ENCODE results near the gene FHAD1.

Gene FHAD1

DNA sequence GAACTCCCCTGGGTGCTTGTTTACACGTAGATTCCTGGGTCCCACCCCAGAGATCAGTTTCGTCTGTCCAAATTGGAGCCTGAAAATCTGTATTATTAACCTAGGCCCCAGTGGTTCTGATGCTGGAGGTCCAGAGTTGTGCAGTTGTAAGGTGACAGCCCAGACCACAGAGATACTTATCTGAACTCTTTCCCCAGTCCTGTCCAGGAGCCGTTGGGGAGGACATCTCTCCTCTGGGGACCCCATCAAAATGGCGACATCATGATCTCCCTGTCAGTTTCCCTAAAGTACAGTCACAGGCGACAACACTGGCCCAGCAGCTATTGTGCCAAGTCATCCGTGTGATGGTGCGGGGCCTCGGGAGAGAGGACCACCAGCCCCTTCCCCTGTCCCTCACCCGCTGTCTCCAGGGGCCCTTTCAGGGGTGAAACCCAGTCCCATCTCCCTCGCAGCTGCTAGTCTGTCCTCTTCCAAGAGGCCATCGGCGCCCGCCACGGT, 161.9 kb downstream of the FHAD1 start:
- peak overlapping the region; percentile 8 for H3K27ac ChIP-seq
- no peaks in the 10 kb centered on the region for H3K36me3 ChIP-seq (replicated peaks)
- TF ChIP-seq, protein P1, sequence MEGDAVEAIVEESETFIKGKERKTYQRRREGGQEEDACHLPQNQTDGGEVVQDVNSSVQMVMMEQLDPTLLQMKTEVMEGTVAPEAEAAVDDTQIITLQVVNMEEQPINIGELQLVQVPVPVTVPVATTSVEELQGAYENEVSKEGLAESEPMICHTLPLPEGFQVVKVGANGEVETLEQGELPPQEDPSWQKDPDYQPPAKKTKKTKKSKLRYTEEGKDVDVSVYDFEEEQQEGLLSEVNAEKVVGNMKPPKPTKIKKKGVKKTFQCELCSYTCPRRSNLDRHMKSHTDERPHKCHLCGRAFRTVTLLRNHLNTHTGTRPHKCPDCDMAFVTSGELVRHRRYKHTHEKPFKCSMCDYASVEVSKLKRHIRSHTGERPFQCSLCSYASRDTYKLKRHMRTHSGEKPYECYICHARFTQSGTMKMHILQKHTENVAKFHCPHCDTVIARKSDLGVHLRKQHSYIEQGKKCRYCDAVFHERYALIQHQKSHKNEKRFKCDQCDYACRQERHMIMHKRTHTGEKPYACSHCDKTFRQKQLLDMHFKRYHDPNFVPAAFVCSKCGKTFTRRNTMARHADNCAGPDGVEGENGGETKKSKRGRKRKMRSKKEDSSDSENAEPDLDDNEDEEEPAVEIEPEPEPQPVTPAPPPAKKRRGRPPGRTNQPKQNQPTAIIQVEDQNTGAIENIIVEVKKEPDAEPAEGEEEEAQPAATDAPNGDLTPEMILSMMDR (IDR thresholded peaks at IDR 0.05; ENCODE audit: low read depth, low read length, missing control alignments): no peak
- in situ Hi-C loops (cut with HindIII; ENCODE audit: low pct_ligation_motif_present, low sequenced_read_pairs): no loop called here
- no peaks in the 10 kb centered on the region for H3K27me3 ChIP-seq (replicated peaks)
- DNase-seq: no peak
- peak overlapping the region; percentile 81 for H3K4me3 ChIP-seq (ENCODE audit: low read depth, low read length)

DNA sequence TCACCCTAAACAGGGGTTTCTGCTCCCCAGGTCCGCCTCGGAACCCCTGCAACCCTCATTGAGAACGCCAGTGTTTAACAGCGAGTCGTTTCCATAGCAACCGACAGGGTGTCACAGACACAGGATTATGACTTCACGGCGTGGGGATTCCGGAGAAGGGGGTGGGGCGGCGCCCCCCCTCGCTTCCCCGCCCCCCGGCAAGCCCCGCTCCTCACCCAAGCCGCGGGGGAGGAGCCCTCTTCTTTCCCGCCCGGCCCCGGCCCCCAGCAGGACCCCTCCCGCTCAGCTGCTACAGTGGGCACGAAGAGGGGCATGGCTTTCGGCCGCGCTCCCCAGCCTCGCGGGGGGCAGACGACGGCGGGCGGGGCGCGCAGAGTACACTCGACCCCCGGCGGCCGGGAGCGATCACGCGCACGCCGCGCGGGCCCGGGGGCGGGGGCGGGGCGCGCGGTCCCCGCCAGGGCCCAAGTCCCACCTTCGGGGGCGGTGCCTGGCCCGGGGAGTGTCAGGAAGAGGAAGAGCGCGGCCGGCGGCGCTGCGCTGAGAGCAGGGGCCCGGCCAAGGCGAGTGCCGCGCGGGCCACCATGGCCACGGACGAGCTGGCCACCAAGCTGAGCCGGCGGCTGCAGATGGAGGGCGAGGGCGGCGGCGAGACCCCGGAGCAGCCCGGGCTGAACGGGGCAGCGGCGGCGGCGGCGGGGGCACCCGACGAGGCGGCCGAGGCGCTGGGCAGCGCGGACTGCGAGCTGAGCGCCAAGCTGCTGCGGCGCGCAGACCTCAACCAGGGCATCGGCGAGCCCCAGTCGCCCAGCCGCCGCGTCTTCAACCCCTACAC, 162.6 kb downstream of the FHAD1 start, which contains the start of gene EFHD2:
Gene EFHD2 (plus strand): TSS at position 501 of the 835 bp plus-strand sequence. CDS start 84 bp downstream, at position 585.
- in situ Hi-C loops (cut with HindIII; ENCODE audit: low pct_ligation_motif_present, low sequenced_read_pairs): loop anchor here (10.0 kb wide), 1 partner anchor 75 kb away; no protein-coding TSS in a partner anchor
- TF ChIP-seq, protein P1 (IDR thresholded peaks at IDR 0.05; ENCODE audit: low read depth, low read length, missing control alignments): no peak
- H3K27me3 ChIP-seq (replicated peaks): no peaks in the 10 kb centered on the region
- H3K4me3 ChIP-seq (ENCODE audit: low read depth, low read length): peak within 1 kb of the TSS; percentile 81
- peak within 1 kb of the TSS; percentile 24 for H3K27ac ChIP-seq
- H3K36me3 ChIP-seq (replicated peaks): no peaks in the 10 kb centered on the region
- peak; percentile 75 for DNase-seq

DNA sequence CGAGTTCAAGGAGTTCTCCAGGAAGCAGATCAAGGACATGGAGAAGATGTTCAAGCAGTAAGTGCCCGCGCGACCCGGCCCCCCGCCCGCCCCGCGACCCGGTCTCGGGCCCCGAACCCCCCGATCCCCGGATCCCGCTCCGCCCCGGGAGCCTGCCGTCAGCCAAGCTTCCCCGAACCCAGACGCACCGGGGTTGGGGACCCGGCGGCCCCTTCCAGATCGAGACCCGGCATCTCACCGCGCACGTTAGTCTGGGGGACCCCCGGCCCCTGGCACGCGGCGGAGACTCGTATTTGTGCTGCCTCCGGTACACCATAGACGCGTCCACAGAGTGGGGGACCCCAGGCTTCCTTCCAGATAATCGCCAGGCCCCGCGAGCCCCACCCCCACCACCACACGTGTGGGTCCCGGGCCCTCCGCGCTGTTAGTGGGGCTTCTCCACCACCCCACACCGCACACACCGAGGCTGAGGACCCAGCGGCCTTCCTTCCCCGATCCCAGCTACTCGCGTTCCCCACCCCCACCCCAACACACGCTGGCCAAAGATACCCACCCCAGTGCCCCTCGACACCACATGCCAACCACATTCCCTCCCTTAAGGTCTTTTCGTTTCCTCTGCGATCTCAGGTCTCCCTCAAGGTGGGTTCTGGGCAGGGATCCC, 163.3 kb downstream of the FHAD1 start:
- Histone ChIP-seq H3K4me3 (ENCODE audit: low read depth, low read length) (peak overlapping the region; percentile 81), H3K27ac (no peak overlapping the region), H3K36me3 (replicated peaks) (no peaks in the 10 kb centered on the region), H3K27me3 (replicated peaks) (no peaks in the 10 kb centered on the region)
- TF ChIP-seq, protein P1 (IDR thresholded peaks at IDR 0.05; ENCODE audit: low read depth, low read length, missing control alignments): no peak
- in situ Hi-C loops (cut with HindIII; ENCODE audit: low pct_ligation_motif_present, low sequenced_read_pairs): loop anchor here (10.0 kb wide), 1 partner anchor 76 kb away; no protein-coding TSS in a partner anchor
- no peak for DNase-seq

DNA sequence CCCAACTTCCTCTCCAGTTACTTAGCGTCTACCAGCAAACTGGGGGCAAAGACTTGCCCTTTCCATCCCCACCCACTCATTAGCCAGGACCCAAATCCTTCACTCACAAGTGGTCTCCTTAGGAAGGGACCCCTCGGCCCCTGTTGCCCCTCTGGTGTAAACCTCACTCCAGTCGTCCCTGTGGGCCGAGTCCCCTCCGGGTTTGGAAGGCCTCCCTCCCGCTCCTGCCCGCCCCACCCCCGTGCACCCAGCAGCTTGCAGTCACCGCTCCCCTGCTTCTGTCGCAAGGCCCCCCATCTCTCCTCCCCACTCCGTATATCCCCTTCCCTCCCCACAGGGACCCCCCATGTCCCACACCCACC, 163.8 kb downstream of the FHAD1 start:
- in situ Hi-C loops (cut with HindIII; ENCODE audit: low pct_ligation_motif_present, low sequenced_read_pairs): loop anchor here (10.0 kb wide), 1 partner anchor 76 kb away; no protein-coding TSS in a partner anchor
- H3K36me3 ChIP-seq (replicated peaks): no peaks in the 10 kb centered on the region
- TF ChIP-seq, protein P1 (IDR thresholded peaks at IDR 0.05; ENCODE audit: low read depth, low read length, missing control alignments): no peak
- DNase-seq: no peak
- H3K27ac ChIP-seq: no peak overlapping the region
- H3K27me3 ChIP-seq (replicated peaks): no peaks in the 10 kb centered on the region
- H3K4me3 ChIP-seq (ENCODE audit: low read depth, low read length): peak overlapping the region; percentile 81

DNA sequence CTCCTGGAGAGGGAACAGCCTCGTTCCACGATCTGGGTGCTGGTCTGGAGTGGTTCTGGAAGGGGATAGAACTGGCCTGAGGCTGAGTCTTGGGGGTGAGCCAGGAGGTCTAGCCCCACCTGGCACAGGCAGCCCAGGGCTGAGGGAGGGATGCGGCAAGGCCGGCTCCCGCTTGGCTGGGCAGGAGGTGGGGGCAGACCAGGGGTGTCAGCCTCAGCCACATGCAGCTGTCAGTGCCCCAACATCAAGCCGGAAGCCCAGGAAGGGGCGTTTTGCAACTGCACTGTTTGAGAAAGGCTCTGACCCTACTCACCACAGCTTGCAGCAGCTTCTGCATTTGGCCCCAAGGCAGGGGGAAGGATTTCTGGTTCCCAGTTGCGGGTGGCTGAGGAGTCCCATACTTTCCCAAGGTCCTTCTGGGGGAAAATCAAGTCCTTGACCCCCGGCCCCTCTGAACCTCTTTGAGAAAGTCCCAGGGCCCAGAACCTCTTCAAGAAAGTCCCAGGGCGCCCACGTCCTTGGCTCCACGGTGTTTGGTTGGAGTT, 164.6 kb downstream of the FHAD1 start:
- no peaks in the 10 kb centered on the region for H3K27me3 ChIP-seq (replicated peaks)
- no peaks in the 10 kb centered on the region for H3K36me3 ChIP-seq (replicated peaks)
- TF ChIP-seq, protein P1 (IDR thresholded peaks at IDR 0.05; ENCODE audit: low read depth, low read length, missing control alignments): no peak
- in situ Hi-C loops (cut with HindIII; ENCODE audit: low pct_ligation_motif_present, low sequenced_read_pairs): loop anchor here (10.0 kb wide), 1 partner anchor 77 kb away; no protein-coding TSS in a partner anchor
- H3K27ac ChIP-seq: no peak overlapping the region
- peak overlapping the region; percentile 81 for H3K4me3 ChIP-seq (ENCODE audit: low read depth, low read length)
- DNase-seq: no peak
